ENCODE measurements around the gene DIRAS3.
"Not testable (repeated sequence)": the region's sequence is repeated elsewhere in the genome, so short reads cannot be mapped to it uniquely, and the experiment has no call there.

Gene DIRAS3

DNA sequence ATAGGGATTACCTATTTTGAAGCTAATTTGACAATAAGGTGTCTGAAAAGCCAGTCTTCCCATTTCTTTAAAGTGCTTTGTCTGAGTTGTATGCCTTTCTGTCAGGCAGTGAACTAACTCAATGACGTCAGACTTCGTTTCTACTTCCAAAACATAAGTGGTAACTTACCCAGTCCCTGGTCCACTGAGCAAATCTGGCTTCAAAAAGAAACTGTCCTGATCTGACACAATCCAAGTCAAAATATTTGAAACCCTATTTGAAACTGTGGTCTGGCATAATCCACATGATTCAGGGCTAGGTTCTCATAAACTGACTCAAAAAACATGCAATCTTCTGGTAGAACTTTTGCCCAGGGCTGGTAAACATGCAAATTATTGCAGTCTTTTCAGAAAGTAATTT lies 34.0 kb downstream of the DIRAS3 start:
- DNase-seq, result no peak

DNA sequence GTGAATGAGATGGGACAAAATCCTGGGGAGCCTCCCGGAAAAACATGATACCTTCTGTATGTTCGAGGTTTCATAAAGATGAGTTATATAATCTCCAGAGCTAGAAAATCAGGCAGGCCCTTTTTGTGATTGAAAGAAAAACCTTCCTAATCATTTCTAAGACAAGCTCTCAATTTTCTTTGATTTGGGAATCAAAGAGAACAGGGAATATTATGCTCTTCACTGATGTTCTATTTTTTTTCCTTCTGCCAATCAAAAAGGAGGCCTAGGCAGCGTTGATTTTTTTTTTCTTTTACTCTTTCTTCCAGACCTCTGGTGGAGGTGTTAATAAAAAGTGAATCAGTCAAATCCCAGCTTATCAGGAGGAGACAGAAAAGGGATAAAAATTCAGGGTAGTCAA lies 34.5 kb downstream of the DIRAS3 start:
- DNase-seq, result no peak

DNA sequence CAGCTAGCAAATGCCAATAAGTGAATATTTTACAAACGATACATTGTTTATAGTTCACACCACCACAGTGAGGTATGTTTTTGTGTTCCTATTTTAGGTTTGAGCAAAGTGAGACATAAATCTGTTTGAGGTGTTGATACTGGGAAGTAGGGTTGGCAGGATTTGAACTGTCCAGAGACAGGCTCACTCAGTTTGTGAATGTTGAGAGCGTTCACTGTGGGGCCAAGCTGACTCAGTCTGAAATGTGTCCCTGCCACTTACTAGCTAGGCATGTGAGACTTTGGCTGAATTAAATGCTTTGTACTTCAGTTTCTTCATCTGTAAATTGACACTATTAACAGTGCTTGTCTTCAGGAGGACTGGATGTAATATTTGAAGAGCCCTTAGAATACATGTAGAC lies 35.1 kb downstream of the DIRAS3 start:
- DNase-seq, result no peak

DNA sequence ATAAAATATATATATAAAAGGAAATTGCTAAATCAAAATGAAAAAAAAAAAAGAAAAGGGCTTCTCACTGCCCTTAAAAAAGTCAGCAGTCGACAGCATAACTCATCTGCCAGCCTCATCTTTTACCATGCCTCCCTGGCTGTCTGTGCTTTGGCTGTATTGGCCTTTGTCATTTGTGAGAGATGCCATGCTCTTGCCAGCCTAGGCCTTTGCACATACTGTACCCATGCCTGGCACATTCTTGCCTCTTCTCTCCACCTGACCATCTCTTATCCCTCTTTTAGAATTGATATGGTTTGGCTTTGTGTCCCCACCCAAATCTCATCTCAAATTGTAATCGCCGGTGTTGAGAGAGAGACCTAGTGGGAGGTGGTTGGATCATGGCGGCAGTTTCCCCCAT lies 37.1 kb downstream of the DIRAS3 start:
- no peak for DNase-seq

DNA sequence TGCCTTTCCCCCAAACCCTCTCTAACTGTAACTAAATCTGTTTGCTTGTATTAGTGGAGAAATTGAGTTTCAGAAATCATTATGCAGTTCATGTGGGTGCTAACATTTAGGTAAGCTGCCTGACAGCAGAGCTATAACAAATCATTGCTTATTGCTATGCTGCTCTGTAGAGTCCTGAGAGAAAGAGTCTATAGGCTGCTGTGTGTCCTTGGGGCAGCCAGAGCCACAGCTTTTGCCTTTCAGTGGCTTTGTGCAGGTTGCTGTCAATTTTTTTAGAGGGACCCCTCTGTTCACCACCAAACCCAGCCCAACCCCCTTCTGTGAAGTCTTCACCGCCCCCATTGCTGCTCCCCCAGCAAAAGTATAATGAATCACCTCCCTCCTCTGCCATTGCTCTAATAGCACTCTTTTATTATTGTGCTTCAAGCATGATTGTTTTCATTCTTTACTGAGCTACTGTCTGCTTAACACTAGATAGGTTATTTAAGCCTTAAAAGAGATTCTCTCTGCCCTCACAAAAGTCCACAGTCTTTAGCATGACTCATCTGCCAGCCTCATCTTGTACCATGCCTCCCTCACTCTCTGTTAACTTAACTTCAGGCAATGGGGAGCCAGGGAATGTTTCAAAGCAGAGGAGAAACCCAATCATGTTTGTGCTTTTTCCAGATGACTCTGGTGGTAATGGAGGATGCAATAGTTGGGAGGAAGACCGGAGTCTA lies 38.6 kb downstream of the DIRAS3 start:
- DNase-seq, result no peak

DNA sequence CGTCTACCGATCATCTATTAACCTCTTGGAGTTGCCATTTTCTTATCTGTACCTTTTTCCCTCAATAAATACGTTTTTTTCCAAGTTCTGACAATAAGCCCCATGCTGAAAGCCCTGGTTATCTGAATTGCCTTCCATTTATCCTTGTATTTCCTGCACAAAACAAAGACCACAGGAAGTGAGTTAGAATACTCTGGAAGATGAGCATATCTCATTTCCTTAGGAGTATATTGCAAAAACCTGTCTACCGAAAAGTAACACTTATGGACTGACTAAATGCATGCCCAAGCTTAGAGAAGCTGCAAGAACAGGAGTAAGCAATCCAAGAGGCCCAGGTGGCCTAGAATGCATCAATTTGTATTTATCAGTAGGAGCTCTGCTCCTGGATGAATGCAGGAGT lies 39.9 kb downstream of the DIRAS3 start:
- DNase-seq, result peak; percentile 8

DNA sequence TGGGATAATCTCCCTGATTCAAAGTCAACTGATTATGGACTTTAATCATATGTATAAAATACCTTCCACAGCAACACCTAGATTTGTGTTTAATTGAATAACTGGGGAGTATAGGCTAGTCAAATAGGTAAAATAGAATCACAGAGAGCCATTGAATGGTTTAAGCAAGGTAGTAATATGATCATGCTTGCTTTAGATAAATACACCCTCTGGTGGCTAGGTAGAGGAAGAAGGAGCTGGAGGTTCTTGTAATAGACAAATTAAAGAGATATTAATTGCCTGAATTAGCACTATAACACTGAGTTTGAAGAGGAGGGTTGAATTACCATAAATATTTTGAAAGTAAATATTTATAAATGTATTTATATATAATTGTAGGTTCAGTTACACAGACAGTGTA lies 40.3 kb downstream of the DIRAS3 start:
- DNase-seq, result peak; percentile 70

DNA sequence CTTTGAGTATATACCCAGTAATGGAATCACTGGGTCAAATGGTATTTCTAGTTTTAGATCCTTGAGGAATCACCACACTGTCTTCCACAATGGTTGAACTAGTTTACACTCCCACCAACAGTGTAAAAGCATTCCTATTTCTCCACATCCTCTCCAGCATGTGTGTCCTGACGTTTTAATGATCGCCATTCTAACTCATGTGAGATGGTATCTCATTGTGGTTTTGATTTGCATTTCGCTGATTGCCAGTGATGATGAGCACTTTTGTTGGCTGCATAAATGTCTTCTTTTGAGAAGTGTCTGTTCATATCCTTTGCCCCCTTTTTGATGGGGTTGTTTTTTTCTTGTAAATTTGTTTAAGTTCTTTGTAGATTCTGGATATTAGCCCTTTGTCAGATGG lies 46.8 kb downstream of the DIRAS3 start:
- not testable (repeated sequence) for DNase-seq

DNA sequence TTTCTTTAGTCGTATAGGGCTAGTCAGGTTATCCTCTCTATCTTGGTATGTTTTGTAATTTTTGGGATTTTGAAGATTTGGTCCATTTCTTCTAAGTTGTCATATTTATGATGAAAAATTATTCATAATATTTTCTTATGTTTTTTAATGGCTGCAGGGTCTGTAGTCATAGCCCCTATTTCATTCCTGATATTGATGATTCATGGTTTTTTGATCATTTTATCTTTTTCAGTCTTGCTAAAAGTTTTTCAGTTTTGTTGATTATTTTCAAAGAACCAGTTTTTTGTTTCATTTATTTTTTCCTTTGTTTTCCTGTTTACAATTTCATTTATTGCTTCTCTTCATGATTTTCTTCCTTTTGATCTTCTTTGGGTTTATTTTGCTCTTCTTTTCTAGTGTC lies 50.2 kb downstream of the DIRAS3 start:
- no peak for DNase-seq

DNA sequence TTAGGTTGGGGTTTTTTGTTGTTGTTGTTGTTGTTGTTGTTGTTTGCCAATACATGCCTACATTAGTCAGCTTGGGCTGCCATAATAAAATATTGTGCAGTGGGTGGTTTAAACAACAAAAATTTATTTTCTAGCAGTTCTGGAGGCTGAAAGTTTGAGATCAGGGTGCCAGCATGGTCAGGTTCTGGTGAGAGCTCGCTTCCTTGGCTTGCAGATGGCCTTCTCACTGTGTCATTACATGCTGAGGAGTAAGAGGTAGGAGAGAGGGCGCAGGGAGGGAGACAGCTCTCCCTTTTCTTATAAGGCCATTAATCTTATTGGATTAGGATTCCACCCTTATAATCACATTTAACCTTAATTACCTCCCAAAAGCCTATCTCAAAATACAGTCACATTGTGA lies 52.7 kb downstream of the DIRAS3 start:
- DNase-seq, result no peak

All from NCI-H146 (cell line).